Upper lobe of left lung (tissue), 4 donors: ENCODE measurements around the gene RAPGEF2.

ENCODE experiments used
- EP300 ChIP-seq, 4 donors: sonication (generic); formaldehyde crosslinking; IDR thresholded peaks; one replicate each; pipeline ENCODE4 v1.5.1; 2017; ENCODE audit warnings: antibody characterized with exemption in 4 of 4, control low read depth in 2 of 4
- POLR2A ChIP-seq, 4 donors: fragments of 450-650 bp; IDR thresholded peaks; one replicate each; pipeline ENCODE4 v1.5.1; 2016 to 2017; ENCODE audit warnings: antibody characterized with exemption in 4 of 4, mild to moderate bottlenecking in 2 of 4
- POLR2AphosphoS5 ChIP-seq, 2 donors: sonication (generic); formaldehyde crosslinking; IDR thresholded peaks; one replicate each; pipeline ENCODE4 v1.5.1; 2017; ENCODE audit warnings: antibody characterized with exemption in 2 of 2
- TF ChIP-seq, protein P1 (sequence below), 6 experiments: fragments of 450-650 bp in 4 of 6; fragments of 200-600 bp in 2 of 6; sonication (generic) in 2 of 6; IDR thresholded peaks; one replicate each; pipeline ENCODE4 v1.5.1; 2016 to 2019; ENCODE audit warnings: antibody characterized with exemption in 6 of 6

GRCh38 chr4:159273141-159273438, 170.2 kb downstream of the RAPGEF2 start:
- TF ChIP-seq, protein P1, sequence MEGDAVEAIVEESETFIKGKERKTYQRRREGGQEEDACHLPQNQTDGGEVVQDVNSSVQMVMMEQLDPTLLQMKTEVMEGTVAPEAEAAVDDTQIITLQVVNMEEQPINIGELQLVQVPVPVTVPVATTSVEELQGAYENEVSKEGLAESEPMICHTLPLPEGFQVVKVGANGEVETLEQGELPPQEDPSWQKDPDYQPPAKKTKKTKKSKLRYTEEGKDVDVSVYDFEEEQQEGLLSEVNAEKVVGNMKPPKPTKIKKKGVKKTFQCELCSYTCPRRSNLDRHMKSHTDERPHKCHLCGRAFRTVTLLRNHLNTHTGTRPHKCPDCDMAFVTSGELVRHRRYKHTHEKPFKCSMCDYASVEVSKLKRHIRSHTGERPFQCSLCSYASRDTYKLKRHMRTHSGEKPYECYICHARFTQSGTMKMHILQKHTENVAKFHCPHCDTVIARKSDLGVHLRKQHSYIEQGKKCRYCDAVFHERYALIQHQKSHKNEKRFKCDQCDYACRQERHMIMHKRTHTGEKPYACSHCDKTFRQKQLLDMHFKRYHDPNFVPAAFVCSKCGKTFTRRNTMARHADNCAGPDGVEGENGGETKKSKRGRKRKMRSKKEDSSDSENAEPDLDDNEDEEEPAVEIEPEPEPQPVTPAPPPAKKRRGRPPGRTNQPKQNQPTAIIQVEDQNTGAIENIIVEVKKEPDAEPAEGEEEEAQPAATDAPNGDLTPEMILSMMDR (IDR thresholded peaks at IDR 0.05): no peak
- TF ChIP-seq POLR2A (IDR thresholded peaks at IDR 0.05): no peak
- no peak for TF ChIP-seq POLR2AphosphoS5 (IDR thresholded peaks at IDR 0.05)
- TF ChIP-seq EP300 (IDR thresholded peaks at IDR 0.05): no peak
